Erythroblast (primary cell): ENCODE results near the gene OPCML.

ENCODE experiments used
- GATA1 ChIP-seq: IDR thresholded peaks from 2 replicates; pipeline ENCODE4 v1.6.1; 2011; ENCODE audit warnings: low read depth, mild to moderate bottlenecking, control low read depth, low read length, moderate library complexity
- POLR2A ChIP-seq: IDR thresholded peaks from 2 replicates; pipeline ENCODE4 v1.6.1; 2011; ENCODE audit warnings: mild to moderate bottlenecking, low read length

DNA sequence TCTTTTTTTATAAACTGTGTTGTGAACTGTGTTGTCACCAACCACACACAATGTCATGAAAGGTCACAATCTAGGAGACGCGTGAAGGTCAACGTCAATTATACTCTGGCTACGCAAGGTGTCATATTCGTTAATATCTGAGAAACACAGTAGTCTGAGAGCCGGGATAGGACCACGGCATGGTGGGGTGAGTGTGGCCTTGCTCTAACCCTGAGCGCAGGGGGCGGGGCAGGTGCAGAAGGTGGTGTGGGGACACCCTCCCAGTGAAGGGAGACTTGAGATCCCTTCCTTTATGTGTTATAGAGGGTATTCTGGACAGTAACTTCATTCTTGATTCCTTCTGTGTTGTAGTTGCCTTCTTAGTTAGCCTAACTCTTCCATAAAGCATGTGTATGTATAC is 883.0 kb downstream of the OPCML start:
- TF ChIP-seq POLR2A (no peak), GATA1 (no peak)
